Neural progenitor cell (in vitro differentiated cells): ENCODE data around the gene VWA3A.

Experiments
- EZH2 ChIP-seq: fragments of 200-600 bp; sonication (generic); IDR thresholded peaks from 2 replicates; pipeline ENCODE4 v1.6.1; 2017; ENCODE audit warnings: antibody characterized with exemption, mild to moderate bottlenecking, moderate library complexity
- TF ChIP-seq, protein P1 (sequence below): fragments of 200-600 bp; sonication (generic); IDR thresholded peaks from 2 replicates; pipeline ENCODE4 v1.5.1; 2017; ENCODE audit warnings: antibody characterized with exemption, mild to moderate bottlenecking

DNA sequence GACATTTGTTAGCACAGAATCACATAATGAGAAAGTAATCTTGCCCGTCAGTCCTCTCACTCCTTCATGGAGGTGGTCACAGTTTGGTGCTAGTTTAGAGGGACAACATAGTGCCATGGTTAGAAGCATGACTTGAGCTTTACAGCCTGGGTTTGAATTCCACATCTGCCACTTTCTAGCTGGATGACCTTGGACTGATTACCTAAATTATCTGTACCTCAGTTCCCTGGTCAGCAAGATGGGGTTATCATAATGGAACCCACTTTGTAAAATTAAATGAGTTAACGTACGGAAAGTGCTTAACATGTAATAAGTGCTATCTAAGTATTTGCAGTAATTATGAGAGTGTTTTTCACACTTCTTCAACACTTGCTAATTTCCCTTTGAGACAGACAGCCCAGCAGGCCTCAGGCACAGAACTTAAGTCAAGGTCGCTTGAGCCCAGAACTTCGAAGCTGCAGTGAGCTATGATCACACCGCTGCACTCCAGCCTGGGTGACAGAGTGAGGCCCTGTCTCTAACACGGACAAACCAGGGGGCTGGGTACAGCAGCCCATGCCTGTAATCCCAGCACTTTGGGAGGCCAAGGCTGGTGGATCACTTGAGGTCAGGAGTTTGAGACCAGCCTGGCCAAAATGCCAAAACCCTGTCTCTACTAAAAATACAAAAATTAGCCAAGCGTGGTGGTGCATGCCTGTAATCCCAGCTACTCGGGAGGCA is 7.1 kb downstream of the VWA3A start:
- TF ChIP-seq, protein P1, sequence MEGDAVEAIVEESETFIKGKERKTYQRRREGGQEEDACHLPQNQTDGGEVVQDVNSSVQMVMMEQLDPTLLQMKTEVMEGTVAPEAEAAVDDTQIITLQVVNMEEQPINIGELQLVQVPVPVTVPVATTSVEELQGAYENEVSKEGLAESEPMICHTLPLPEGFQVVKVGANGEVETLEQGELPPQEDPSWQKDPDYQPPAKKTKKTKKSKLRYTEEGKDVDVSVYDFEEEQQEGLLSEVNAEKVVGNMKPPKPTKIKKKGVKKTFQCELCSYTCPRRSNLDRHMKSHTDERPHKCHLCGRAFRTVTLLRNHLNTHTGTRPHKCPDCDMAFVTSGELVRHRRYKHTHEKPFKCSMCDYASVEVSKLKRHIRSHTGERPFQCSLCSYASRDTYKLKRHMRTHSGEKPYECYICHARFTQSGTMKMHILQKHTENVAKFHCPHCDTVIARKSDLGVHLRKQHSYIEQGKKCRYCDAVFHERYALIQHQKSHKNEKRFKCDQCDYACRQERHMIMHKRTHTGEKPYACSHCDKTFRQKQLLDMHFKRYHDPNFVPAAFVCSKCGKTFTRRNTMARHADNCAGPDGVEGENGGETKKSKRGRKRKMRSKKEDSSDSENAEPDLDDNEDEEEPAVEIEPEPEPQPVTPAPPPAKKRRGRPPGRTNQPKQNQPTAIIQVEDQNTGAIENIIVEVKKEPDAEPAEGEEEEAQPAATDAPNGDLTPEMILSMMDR, result no peak
- no peak for TF ChIP-seq EZH2
